DND-41 (cell line): ENCODE results near the gene NINJ1.

Experiments
- EZH2 ChIP-seq: IDR thresholded peaks from 3 replicates; pipeline ENCODE4 v1.6.1; 2012; ENCODE audit warnings: borderline replicate concordance, low read depth, mild to moderate bottlenecking, moderate library complexity, low read length, inconsistent platforms; ENCODE audit not compliant: severe bottlenecking
- TF ChIP-seq, protein P1 (sequence below): IDR thresholded peaks from 2 replicates; pipeline ENCODE4 v1.5.1; 2012; ENCODE audit warnings: borderline replicate concordance, low read length, moderate library complexity, mild to moderate bottlenecking; ENCODE audit not compliant: poor library complexity, severe bottlenecking; ENCODE audit errors: extremely low read depth

DNA sequence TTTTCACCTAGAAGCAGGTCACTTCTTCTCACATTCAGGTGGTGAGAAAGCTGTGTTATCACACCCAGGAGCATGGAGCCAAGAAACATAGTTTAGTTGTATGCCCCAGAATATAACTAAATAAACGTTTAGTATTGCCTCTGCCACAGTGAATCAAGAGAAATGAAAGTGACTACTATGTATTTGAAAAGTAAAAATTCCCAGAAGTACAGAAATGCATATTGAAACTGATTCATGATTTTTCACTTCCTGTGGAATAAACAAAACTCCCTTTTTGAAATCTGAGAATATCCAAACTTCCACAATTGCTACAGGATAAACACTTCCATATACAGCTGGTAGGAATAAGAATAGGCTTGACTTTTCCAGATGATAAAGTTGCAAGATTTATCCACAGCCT, 15.3 kb upstream of the NINJ1 start:
- TF ChIP-seq, protein P1, sequence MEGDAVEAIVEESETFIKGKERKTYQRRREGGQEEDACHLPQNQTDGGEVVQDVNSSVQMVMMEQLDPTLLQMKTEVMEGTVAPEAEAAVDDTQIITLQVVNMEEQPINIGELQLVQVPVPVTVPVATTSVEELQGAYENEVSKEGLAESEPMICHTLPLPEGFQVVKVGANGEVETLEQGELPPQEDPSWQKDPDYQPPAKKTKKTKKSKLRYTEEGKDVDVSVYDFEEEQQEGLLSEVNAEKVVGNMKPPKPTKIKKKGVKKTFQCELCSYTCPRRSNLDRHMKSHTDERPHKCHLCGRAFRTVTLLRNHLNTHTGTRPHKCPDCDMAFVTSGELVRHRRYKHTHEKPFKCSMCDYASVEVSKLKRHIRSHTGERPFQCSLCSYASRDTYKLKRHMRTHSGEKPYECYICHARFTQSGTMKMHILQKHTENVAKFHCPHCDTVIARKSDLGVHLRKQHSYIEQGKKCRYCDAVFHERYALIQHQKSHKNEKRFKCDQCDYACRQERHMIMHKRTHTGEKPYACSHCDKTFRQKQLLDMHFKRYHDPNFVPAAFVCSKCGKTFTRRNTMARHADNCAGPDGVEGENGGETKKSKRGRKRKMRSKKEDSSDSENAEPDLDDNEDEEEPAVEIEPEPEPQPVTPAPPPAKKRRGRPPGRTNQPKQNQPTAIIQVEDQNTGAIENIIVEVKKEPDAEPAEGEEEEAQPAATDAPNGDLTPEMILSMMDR: no peak
- TF ChIP-seq EZH2: no peak
